ENCODE data around the gene NEXMIF. TPM values are rescaled to one million over a fixed set of nuclear protein-coding genes. Genes with fewer than 3 reads are reported as not detected.
"Not testable (repeated sequence)": the region's sequence is repeated elsewhere in the genome, so short reads cannot be mapped to it uniquely, and the experiment has no call there.

NEXMIF gene
- total RNA-seq (2022): not detected in 2 replicates
- Bru-seq, nascent RNA: percentile 1 among the genes with signal in this experiment
- percentile 4 among the genes with signal in this experiment for BruChase-seq, experiment 1, labeled RNA remaining after a 6-hour chase
- BruChase-seq, experiment 2, labeled RNA remaining after a 2-hour chase: percentile 7 among the genes with signal in this experiment
- long read RNA-seq: 0 reads

GRCh38 chrX:74925225-74926088, at the start of gene NEXMIF:
NEXMIF (minus strand) TSS chrX:74925452.
- intact Hi-C loops (cut with micrococcal nuclease): no loop called here
- no TSS peak for BruUV-seq (replicated peaks)
- no peak for DNase-seq (ENCODE audit: unreplicated experiment)
- no peak within 1 kb of the TSS for H3K27ac Mint-ChIP-seq (ENCODE audit: low read depth, unreplicated experiment)
- H3K4me3 Mint-ChIP-seq (ENCODE audit: unreplicated experiment): no peak within 1 kb of the TSS
- no peaks in the 10 kb centered on the region for H3K27me3 Mint-ChIP-seq (ENCODE audit: insufficient read depth, unreplicated experiment)
- no peak for TF ChIP-seq CTCF (IDR thresholded peaks at IDR 0.05; ENCODE audit: unreplicated experiment)
- peaks cover 6% of the 10 kb centered on the region for H3K9me3 Mint-ChIP-seq (ENCODE audit: unreplicated experiment)
- H3K4me1 Mint-ChIP-seq (ENCODE audit: insufficient read depth, unreplicated experiment): no peaks in the 10 kb centered on the region
- ChIA-PET POLR2A (no interaction called here), CTCF (no interaction called here)
- H3K36me3 Mint-ChIP-seq (ENCODE audit: insufficient read depth, unreplicated experiment): no peaks in the 10 kb centered on the region

GRCh38 chrX:74961962-74962361, 36.7 kb upstream of the NEXMIF start:
- BruUV-seq (replicated peaks); H3K4me1 Mint-ChIP-seq (ENCODE audit: insufficient read depth, unreplicated experiment); intact Hi-C loops (cut with micrococcal nuclease); H3K9me3 Mint-ChIP-seq (ENCODE audit: unreplicated experiment); H3K4me3 Mint-ChIP-seq (ENCODE audit: unreplicated experiment); H3K36me3 Mint-ChIP-seq (ENCODE audit: insufficient read depth, unreplicated experiment); H3K27ac Mint-ChIP-seq (ENCODE audit: low read depth, unreplicated experiment); POLR2A ChIA-PET; CTCF ChIA-PET; H3K27me3 Mint-ChIP-seq (ENCODE audit: insufficient read depth, unreplicated experiment); DNase-seq (ENCODE audit: unreplicated experiment): not testable (repeated sequence)

- DNase-seq (ENCODE audit: unreplicated experiment): no peak
- no peaks in the 10 kb centered on the region for H3K4me1 Mint-ChIP-seq (ENCODE audit: insufficient read depth, unreplicated experiment)
- ChIA-PET POLR2A (no interaction called here), CTCF (no interaction called here)
- no TSS peak for BruUV-seq (replicated peaks)
- peaks cover 22% of the 10 kb centered on the region for H3K9me3 Mint-ChIP-seq (ENCODE audit: unreplicated experiment)
- H3K4me3 Mint-ChIP-seq (ENCODE audit: unreplicated experiment): no peak overlapping the region
- no peak for TF ChIP-seq CTCF (IDR thresholded peaks at IDR 0.05; ENCODE audit: unreplicated experiment)
- intact Hi-C loops (cut with micrococcal nuclease): no loop called here
- no peaks in the 10 kb centered on the region for H3K36me3 Mint-ChIP-seq (ENCODE audit: insufficient read depth, unreplicated experiment)
- H3K27ac Mint-ChIP-seq (ENCODE audit: low read depth, unreplicated experiment): no peak overlapping the region
- H3K27me3 Mint-ChIP-seq (ENCODE audit: insufficient read depth, unreplicated experiment): no peaks in the 10 kb centered on the region
Measured at GRCh38 chrX:74949717-74950116, 24.5 kb upstream of the NEXMIF start.

GRCh38 chrX:74940414-74940813, 15.2 kb upstream of the NEXMIF start:
- BruUV-seq (replicated peaks): no TSS peak
- Mint-ChIP-seq H3K27me3 (ENCODE audit: insufficient read depth, unreplicated experiment) (peaks cover 8% of the 10 kb centered on the region), H3K9me3 (ENCODE audit: unreplicated experiment) (peaks cover 14% of the 10 kb centered on the region), H3K4me3 (ENCODE audit: unreplicated experiment) (no peak overlapping the region), H3K27ac (ENCODE audit: low read depth, unreplicated experiment) (no peak overlapping the region), H3K4me1 (ENCODE audit: insufficient read depth, unreplicated experiment) (no peaks in the 10 kb centered on the region), H3K36me3 (ENCODE audit: insufficient read depth, unreplicated experiment) (no peaks in the 10 kb centered on the region)
- no peak for DNase-seq (ENCODE audit: unreplicated experiment)
- no peak for TF ChIP-seq CTCF (IDR thresholded peaks at IDR 0.05; ENCODE audit: unreplicated experiment)
- ChIA-PET POLR2A (no interaction called here), CTCF (no interaction called here)
- intact Hi-C loops (cut with micrococcal nuclease): no loop called here

All from MCF 10A (cell line).